ENCODE results near the gene ARL1. TPM values are rescaled to one million over a fixed set of nuclear protein-coding genes. Genes with fewer than 3 reads are reported as not detected.

ARL1 gene
- total RNA-seq, 2 experiments from 2014 or later, result 61.1 to 68.1 TPM

DNA sequence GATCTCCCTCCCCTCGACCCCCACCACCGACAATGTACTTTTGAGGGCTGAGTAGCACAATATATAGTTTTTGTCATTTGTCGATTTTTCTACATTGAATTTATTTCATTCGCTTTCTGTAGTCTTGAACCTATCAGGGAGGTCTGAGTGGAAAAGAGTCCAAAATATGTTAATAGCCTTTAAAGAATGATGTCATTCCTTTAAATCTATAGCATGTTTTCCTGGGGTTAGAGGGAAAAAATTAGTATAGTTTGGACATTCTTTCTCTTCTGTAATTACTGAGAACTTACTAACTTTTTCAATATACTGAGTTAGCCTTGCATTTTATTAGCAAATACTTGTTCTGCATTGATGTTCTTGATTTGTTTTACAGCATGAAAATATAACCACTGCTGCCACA, 55.9 kb downstream of the ARL1 start:
- no peaks in the 10 kb centered on the region for H3K79me2 ChIP-seq (ENCODE audit: insufficient read depth, low read depth, low read length)
- H4K20me1 ChIP-seq (ENCODE audit: insufficient read depth, low read length), result no peaks in the 10 kb centered on the region
- DNase-seq (ENCODE audit: low spot score), result no peak
- H3K4me2 ChIP-seq (ENCODE audit: low read length), result no peak overlapping the region
- intact Hi-C loops (cut with micrococcal nuclease; ENCODE audit: unreplicated experiment), result no loop called here
- peaks cover 11% of the 10 kb centered on the region for H3K9me3 ChIP-seq (ENCODE audit: low read length)
- no peak overlapping the region for H3K27ac ChIP-seq (ENCODE audit: low read depth, low read length, poor library complexity, severe bottlenecking)
- no peak overlapping the region for H2AFZ ChIP-seq (ENCODE audit: low read length)
- no TSS peak for BruUV-seq (replicated peaks)
- ChIA-PET POLR2A (no interaction called here), CTCF (ENCODE audit: unreplicated experiment) (no interaction called here)
- TF ChIP-seq, protein P1, sequence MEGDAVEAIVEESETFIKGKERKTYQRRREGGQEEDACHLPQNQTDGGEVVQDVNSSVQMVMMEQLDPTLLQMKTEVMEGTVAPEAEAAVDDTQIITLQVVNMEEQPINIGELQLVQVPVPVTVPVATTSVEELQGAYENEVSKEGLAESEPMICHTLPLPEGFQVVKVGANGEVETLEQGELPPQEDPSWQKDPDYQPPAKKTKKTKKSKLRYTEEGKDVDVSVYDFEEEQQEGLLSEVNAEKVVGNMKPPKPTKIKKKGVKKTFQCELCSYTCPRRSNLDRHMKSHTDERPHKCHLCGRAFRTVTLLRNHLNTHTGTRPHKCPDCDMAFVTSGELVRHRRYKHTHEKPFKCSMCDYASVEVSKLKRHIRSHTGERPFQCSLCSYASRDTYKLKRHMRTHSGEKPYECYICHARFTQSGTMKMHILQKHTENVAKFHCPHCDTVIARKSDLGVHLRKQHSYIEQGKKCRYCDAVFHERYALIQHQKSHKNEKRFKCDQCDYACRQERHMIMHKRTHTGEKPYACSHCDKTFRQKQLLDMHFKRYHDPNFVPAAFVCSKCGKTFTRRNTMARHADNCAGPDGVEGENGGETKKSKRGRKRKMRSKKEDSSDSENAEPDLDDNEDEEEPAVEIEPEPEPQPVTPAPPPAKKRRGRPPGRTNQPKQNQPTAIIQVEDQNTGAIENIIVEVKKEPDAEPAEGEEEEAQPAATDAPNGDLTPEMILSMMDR (conservative IDR thresholded peaks at IDR 0.05; ENCODE audit: low read length), result no peak
- TF ChIP-seq EZH2phosphoT487 (IDR thresholded peaks at IDR 0.05; ENCODE audit: borderline replicate concordance, low read depth, low read length), result no peak
- H3K36me3 ChIP-seq (ENCODE audit: insufficient read depth, low read length), result peaks cover 86% of the 10 kb centered on the region
- H3K9me2 ChIP-seq (ENCODE audit: insufficient read depth, low read length), result no peaks in the 10 kb centered on the region
- peaks cover 3% of the 10 kb centered on the region for H3K4me1 ChIP-seq (ENCODE audit: insufficient read depth, low read length, poor library complexity, severe bottlenecking)
- no peak overlapping the region for H3K4me3 ChIP-seq (ENCODE audit: low read depth, low read length, poor library complexity, severe bottlenecking)

DNA sequence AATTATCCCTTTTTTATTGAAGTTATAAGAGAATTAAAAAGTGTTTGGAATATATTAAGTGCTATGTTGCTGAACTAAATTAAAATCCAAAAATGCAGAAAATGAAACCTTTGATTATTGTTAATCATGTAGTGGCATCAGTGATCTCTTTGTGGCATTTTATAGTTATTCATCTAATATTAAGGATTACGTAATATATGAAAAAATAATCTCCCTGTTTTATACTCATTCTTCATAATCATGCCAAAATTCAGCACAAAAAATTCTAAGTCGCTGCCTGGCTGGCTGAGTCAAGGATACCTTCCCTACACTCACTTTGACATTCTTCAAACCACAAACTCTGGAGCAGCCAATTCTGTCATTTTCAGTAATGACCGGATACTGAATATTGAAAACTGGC, 63.7 kb downstream of the ARL1 start:
- Histone ChIP-seq H4K20me1 (ENCODE audit: insufficient read depth, low read length) (no peaks in the 10 kb centered on the region), H3K9me3 (ENCODE audit: low read length) (peaks cover 3% of the 10 kb centered on the region), H3K9me2 (ENCODE audit: insufficient read depth, low read length) (no peaks in the 10 kb centered on the region), H3K4me3 (ENCODE audit: low read depth, low read length, poor library complexity, severe bottlenecking) (no peak overlapping the region), H2AFZ (ENCODE audit: low read length) (no peak overlapping the region), H3K4me2 (ENCODE audit: low read length) (no peak overlapping the region), H3K36me3 (ENCODE audit: insufficient read depth, low read length) (peaks cover 91% of the 10 kb centered on the region), H3K79me2 (ENCODE audit: insufficient read depth, low read depth, low read length) (no peaks in the 10 kb centered on the region), H3K4me1 (ENCODE audit: insufficient read depth, low read length, poor library complexity, severe bottlenecking) (peaks cover 30% of the 10 kb centered on the region), H3K27ac (ENCODE audit: low read depth, low read length, poor library complexity, severe bottlenecking) (no peak overlapping the region)
- ChIA-PET CTCF (ENCODE audit: unreplicated experiment) (no interaction called here), POLR2A (no interaction called here)
- DNase-seq (ENCODE audit: low spot score), result no peak
- TF ChIP-seq, protein P1 (conservative IDR thresholded peaks at IDR 0.05; ENCODE audit: low read length), result no peak
- TF ChIP-seq EZH2phosphoT487 (IDR thresholded peaks at IDR 0.05; ENCODE audit: borderline replicate concordance, low read depth, low read length), result no peak
- BruUV-seq (replicated peaks), result no TSS peak
- intact Hi-C loops (cut with micrococcal nuclease; ENCODE audit: unreplicated experiment), result no loop called here

Small RNA genes within 50 kb of the gene (small RNA-seq; reads per million reads assigned to genes)
- gene RF00019, result not detected
- not detected for gene RNU6-1068P
- gene RPS27P23, result not detected

Other genes starting within 250 kb of the ARL1 start
- gene SLC5A8, start 197.5 kb downstream of the ARL1 start, total RNA-seq (2014; rRNA removed; shearing (Covaris generic)), result not detected in 2 replicates
- not detected in 2 replicates for gene SLC5A8, start 197.5 kb downstream of the ARL1 start, total RNA-seq (2022)
- gene UTP20, start 127.7 kb downstream of the ARL1 start, total RNA-seq (2014; rRNA removed; shearing (Covaris generic)), result 14.5 and 15.7 TPM in 2 replicates
- gene UTP20, start 127.7 kb downstream of the ARL1 start, total RNA-seq (2022), result 17.5 and 21.4 TPM in 2 replicates
- gene SPIC, start 67.6 kb upstream of the ARL1 start, total RNA-seq (2014; rRNA removed; shearing (Covaris generic)), result not detected in 2 replicates
- not detected in 2 replicates for gene SPIC, start 67.6 kb upstream of the ARL1 start, total RNA-seq (2022)
- gene MYBPC1, start 187.2 kb upstream of the ARL1 start, total RNA-seq (2014; rRNA removed; shearing (Covaris generic)), result not detected in 2 replicates
- not detected in 2 replicates for gene MYBPC1, start 187.2 kb upstream of the ARL1 start, total RNA-seq (2022)

Data from OCI-LY7 (cell line).